K562 (cell line): ENCODE results near the gene PLXNA3. TPM values are rescaled to one million over a fixed set of nuclear protein-coding genes. Genes with fewer than 3 reads are reported as not detected.

Source experiments
- BHLHE40 ChIP-seq: IDR thresholded peaks from 2 replicates; pipeline ENCODE4 v1.6.1; 2011; ENCODE audit warnings: low read length, improper control_type of control experiment
- CHD2 ChIP-seq: IDR thresholded peaks from 2 replicates; pipeline ENCODE4 v1.6.1; 2011; ENCODE audit warnings: low read depth, low read length
- DACH1 ChIP-seq: fragments of 450-650 bp; IDR thresholded peaks from 2 replicates; pipeline ENCODE4 v1.6.1; 2018; ENCODE audit not compliant: partially characterized antibody
- FOXM1 ChIP-seq, 2 experiments: fragments of 450-650 bp in 1 of 2; sonication (generic) in 1 of 2; formaldehyde crosslinking in 1 of 2; IDR thresholded peaks; 2 replicates each; pipeline versions ENCODE4 v1.6.1 to v1.9.0; 2017 to 2022; ENCODE audit warnings: low read depth in 2 of 2, mild to moderate bottlenecking in 2 of 2, missing genetic modification reagents in 1 of 2, moderate library complexity in 1 of 2
- MECOM ChIP-seq: fragments of 250-450 bp; sonication (Bioruptor Pico); IDR thresholded peaks from 2 replicates; pipeline ENCODE4 v1.8.0; 2022; ENCODE audit warnings: inconsistent platforms
- NFXL1 ChIP-seq: fragments of 450-650 bp; formaldehyde crosslinking; IDR thresholded peaks from 2 replicates; pipeline ENCODE4 v1.4.0; 2021; ENCODE audit warnings: mild to moderate bottlenecking
- NR1H2 ChIP-seq: sonication (generic); formaldehyde crosslinking; IDR thresholded peaks from 2 replicates; pipeline ENCODE4 v1.4.0; 2020; ENCODE audit warnings: mild to moderate bottlenecking, missing genetic modification reagents
- SMARCA4 ChIP-seq: fragments of 450-650 bp; IDR thresholded peaks from 2 replicates; pipeline ENCODE4 v1.6.1; 2016
- ZNF165 ChIP-seq: fragments of 250-450 bp; sonication (Bioruptor Pico); IDR thresholded peaks from 2 replicates; pipeline ENCODE4 v1.4.0; 2020; ENCODE audit warnings: borderline replicate concordance
- ZNF76 ChIP-seq: fragments of 250-450 bp; sonication (Bioruptor Pico); IDR thresholded peaks from 2 replicates; pipeline ENCODE4 v1.4.0; 2020; ENCODE audit warnings: mild to moderate bottlenecking, moderate library complexity, borderline replicate concordance
- polyA plus RNA-seq, 8 experiments: library from polyadenylated mRNA; depleted of rRNA in 4 of 8; stranded (reverse) in 5 of 8; unstranded in 3 of 8; fragments of >200 nt; fragmentation: Nextera tagmentation in 2 of 8; fragmentation: Illumina TruSeq in 1 of 8; extraction: Ambion mirVana in 2 of 8; extraction: Trizol in 1 of 8; gene quantifications; 2 replicates each; pipeline versions ENCODE4 v1.2.1 to v1.2.3, GENCODE V29; 2011 to 2014; ENCODE audit warnings: inconsistent platforms in 1 of 8, missing spikeins in 1 of 8
- total RNA-seq, 7 experiments: library from RNA; depleted of rRNA in 6 of 7; stranded (reverse); fragments of >200 nt in 6 of 7; fragmentation: Illumina TruSeq in 2 of 7; extraction: Trizol in 2 of 7; gene quantifications; 2 replicates each; pipeline versions ENCODE4 v1.2.1 to v1.2.3, GENCODE V29; 2011 to 2021; ENCODE audit warnings: low replicate concordance in 1 of 7
- TF ChIP-seq, protein P1 (sequence below): sonication (generic); formaldehyde crosslinking; IDR thresholded peaks from 2 replicates; pipeline ENCODE4 v1.8.0; 2022; ENCODE audit warnings: mild to moderate bottlenecking, missing genetic modification reagents
- TF ChIP-seq, protein P2 (sequence below): fragments of 450-650 bp; IDR thresholded peaks from 2 replicates; pipeline ENCODE4 v1.6.1; 2018; ENCODE audit not compliant: partially characterized antibody
- TF ChIP-seq, protein P3 (sequence below): sonication (generic); formaldehyde crosslinking; IDR thresholded peaks from 2 replicates; pipeline ENCODE4 v1.8.0; 2023; ENCODE audit warnings: mild to moderate bottlenecking, missing genetic modification reagents

The PLXNA3 gene
- total and polyA plus RNA-seq, 9 of the 15 experiments (the other 6 are each of a cell fraction or from before 2014, with no cell fraction given): 0.32 to 47.8 (median 7.5) TPM

DNA sequence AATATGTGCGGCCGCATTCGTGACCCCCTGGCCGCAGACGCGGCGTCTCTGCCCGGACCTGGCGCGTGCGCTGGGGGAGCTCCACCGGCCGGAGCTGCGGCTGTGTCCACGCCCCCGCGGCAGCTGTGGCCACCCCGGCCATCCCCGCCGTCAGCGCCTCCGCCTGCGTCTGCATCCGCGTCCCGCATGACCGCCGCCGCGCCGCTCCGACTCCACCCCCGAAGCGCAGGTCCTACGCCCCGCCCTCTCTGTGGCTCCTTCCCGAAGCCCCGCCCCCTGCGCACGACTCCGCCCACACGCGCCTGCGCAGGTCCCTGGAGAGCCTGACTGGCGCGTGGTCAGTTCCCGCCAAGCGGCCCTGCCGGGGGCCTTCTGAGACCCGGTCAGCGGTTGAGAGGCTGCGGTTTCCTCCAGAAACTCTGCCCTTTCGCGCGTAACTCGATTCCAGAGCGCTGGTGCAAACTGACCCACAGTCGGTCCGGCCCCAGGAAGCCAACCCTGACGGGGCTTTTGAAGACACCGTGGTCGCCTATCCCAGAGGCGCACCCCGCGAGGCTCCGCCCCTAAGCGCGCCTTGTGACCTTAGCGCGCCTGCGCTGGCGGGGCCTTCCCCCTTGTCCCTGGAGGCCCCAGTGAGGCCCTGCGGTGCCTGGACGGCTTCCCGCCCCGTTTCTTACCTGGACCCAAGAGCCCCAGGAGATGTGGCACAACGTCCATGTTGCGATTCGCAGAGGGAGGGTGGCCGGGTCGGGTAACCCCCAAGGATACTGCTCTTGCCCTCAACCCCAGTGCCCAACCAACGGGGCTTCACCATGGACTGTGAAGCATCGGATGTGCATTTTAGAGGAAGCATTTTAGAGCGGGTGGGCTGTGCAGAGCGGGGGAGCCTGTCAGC lies 20.9 kb downstream of the PLXNA3 start, which contains the start of gene LAGE3 (continued):
- no peak for TF ChIP-seq NR1H2
- peak; percentile 33 for TF ChIP-seq DACH1
- no peak for TF ChIP-seq NFXL1 (CRISPR knock-in tag)
- TF ChIP-seq FOXM1 (IDR thresholded peaks at IDR 0.05; ENCODE audit: low read depth): no peak
- peak; percentile 47; the same call in 1 of the 2 replicates for TF ChIP-seq FOXM1 (CRISPR knock-in tag; IDR thresholded peaks at IDR 0.05; ENCODE audit: low read depth)
- TF ChIP-seq BHLHE40: peak; percentile 54; the same call in 1 of the 2 replicates
- TF ChIP-seq, protein P1, sequence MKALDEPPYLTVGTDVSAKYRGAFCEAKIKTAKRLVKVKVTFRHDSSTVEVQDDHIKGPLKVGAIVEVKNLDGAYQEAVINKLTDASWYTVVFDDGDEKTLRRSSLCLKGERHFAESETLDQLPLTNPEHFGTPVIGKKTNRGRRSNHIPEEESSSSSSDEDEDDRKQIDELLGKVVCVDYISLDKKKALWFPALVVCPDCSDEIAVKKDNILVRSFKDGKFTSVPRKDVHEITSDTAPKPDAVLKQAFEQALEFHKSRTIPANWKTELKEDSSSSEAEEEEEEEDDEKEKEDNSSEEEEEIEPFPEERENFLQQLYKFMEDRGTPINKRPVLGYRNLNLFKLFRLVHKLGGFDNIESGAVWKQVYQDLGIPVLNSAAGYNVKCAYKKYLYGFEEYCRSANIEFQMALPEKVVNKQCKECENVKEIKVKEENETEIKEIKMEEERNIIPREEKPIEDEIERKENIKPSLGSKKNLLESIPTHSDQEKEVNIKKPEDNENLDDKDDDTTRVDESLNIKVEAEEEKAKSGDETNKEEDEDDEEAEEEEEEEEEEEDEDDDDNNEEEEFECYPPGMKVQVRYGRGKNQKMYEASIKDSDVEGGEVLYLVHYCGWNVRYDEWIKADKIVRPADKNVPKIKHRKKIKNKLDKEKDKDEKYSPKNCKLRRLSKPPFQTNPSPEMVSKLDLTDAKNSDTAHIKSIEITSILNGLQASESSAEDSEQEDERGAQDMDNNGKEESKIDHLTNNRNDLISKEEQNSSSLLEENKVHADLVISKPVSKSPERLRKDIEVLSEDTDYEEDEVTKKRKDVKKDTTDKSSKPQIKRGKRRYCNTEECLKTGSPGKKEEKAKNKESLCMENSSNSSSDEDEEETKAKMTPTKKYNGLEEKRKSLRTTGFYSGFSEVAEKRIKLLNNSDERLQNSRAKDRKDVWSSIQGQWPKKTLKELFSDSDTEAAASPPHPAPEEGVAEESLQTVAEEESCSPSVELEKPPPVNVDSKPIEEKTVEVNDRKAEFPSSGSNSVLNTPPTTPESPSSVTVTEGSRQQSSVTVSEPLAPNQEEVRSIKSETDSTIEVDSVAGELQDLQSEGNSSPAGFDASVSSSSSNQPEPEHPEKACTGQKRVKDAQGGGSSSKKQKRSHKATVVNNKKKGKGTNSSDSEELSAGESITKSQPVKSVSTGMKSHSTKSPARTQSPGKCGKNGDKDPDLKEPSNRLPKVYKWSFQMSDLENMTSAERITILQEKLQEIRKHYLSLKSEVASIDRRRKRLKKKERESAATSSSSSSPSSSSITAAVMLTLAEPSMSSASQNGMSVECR (CRISPR knock-in tag): peak; percentile 76; the same call in 1 of the 2 replicates
- no peak for TF ChIP-seq SMARCA4
- TF ChIP-seq, protein P2, sequence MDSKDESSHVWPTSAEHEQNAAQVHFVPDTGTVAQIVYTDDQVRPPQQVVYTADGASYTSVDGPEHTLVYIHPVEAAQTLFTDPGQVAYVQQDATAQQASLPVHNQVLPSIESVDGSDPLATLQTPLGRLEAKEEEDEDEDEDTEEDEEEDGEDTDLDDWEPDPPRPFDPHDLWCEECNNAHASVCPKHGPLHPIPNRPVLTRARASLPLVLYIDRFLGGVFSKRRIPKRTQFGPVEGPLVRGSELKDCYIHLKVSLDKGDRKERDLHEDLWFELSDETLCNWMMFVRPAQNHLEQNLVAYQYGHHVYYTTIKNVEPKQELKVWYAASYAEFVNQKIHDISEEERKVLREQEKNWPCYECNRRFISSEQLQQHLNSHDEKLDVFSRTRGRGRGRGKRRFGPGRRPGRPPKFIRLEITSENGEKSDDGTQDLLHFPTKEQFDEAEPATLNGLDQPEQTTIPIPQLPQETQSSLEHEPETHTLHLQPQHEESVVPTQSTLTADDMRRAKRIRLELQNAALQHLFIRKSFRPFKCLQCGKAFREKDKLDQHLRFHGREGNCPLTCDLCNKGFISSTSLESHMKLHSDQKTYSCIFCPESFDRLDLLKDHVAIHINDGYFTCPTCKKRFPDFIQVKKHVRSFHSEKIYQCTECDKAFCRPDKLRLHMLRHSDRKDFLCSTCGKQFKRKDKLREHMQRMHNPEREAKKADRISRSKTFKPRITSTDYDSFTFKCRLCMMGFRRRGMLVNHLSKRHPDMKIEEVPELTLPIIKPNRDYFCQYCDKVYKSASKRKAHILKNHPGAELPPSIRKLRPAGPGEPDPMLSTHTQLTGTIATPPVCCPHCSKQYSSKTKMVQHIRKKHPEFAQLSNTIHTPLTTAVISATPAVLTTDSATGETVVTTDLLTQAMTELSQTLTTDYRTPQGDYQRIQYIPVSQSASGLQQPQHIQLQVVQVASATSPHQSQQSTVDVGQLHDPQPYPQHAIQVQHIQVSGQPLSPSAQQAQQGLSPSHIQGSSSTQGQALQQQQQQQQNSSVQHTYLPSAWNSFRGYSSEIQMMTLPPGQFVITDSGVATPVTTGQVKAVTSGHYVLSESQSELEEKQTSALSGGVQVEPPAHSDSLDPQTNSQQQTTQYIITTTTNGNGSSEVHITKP: peak; percentile 6
- TF ChIP-seq CHD2: 0 out of 2 replicates have a peak, but pooled peaks have one; percentile 13
- TF ChIP-seq MECOM (CRISPR knock-in tag): no peak
- TF ChIP-seq, protein P3, sequence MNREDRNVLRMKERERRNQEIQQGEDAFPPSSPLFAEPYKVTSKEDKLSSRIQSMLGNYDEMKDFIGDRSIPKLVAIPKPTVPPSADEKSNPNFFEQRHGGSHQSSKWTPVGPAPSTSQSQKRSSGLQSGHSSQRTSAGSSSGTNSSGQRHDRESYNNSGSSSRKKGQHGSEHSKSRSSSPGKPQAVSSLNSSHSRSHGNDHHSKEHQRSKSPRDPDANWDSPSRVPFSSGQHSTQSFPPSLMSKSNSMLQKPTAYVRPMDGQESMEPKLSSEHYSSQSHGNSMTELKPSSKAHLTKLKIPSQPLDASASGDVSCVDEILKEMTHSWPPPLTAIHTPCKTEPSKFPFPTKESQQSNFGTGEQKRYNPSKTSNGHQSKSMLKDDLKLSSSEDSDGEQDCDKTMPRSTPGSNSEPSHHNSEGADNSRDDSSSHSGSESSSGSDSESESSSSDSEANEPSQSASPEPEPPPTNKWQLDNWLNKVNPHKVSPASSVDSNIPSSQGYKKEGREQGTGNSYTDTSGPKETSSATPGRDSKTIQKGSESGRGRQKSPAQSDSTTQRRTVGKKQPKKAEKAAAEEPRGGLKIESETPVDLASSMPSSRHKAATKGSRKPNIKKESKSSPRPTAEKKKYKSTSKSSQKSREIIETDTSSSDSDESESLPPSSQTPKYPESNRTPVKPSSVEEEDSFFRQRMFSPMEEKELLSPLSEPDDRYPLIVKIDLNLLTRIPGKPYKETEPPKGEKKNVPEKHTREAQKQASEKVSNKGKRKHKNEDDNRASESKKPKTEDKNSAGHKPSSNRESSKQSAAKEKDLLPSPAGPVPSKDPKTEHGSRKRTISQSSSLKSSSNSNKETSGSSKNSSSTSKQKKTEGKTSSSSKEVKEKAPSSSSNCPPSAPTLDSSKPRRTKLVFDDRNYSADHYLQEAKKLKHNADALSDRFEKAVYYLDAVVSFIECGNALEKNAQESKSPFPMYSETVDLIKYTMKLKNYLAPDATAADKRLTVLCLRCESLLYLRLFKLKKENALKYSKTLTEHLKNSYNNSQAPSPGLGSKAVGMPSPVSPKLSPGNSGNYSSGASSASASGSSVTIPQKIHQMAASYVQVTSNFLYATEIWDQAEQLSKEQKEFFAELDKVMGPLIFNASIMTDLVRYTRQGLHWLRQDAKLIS: no peak
- TF ChIP-seq ZNF165: no peak
- TF ChIP-seq ZNF76 (CRISPR knock-in tag): no peak
